HG03135 (cell line): ENCODE results near the gene PSAP.
"Not testable (repeated sequence)": the region's sequence is repeated elsewhere in the genome, so short reads cannot be mapped to it uniquely, and the experiment has no call there.

ENCODE experiments used
- ATAC-seq: cut with Tn5 transposase; IDR thresholded peaks from one replicate; pipeline ENCODE4 v1.9.1; 2021; ENCODE audit warnings: mild to moderate bottlenecking, moderate library complexity; ENCODE audit not compliant: unreplicated experiment

Gene PSAP

GRCh38 chr10:71874680-71875354 lies 23.8 kb upstream of the PSAP start:
- ATAC-seq: not testable (repeated sequence)

- peak; percentile 87 for ATAC-seq
Measured at GRCh38 chr10:71873582-71874211, 22.6 kb upstream of the PSAP start.

DNA sequence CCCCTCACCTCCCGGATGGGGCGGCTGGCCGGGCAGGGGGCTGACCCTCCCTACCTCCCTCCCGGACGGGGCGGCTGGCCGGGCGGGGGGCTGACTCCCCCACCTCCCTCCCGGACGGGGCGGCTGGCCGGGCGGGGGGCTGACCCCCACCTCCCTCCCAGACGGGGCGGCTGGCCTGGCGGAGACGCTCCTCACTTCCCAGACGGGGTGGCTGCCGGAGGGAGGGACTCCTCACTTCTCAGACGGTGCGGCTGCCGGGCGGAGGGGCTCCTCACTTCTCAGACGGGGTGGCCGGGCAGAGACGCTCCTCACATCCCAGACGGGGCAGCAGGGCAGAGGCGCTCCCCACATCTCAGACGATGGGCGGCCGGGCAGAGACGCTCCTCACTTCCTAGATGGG lies 18.6 kb upstream of the PSAP start:
- not testable (repeated sequence) for ATAC-seq

GRCh38 chr10:71868192-71868697 lies 17.2 kb upstream of the PSAP start:
- ATAC-seq: no peak

DNA sequence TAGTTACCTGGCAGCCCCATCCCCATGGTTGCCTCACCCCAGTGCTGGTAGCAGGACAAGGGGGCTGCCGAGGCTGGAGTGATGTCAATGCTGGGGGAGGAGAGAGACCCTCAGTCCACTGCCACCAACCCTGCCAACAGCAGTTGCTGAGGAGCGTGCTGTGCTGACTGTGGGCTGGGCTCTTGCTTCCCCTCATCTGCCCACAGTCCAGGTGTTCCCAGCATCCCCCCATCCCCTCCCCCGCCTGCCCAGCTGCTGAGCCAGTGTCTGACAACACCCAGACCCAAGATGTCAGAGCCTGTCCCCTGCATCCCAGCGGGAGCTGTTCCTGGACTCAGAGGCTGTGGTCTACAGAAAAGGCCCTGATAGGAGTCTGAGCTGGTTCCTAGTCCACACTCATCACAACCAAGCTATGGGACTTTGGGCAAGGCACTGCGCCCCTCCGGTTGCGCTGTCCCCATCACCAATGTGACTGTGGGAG lies 14.6 kb upstream of the PSAP start:
- no peak for ATAC-seq

GRCh38 chr10:71864911-71865361 lies 13.9 kb upstream of the PSAP start:
- ATAC-seq: no peak

DNA sequence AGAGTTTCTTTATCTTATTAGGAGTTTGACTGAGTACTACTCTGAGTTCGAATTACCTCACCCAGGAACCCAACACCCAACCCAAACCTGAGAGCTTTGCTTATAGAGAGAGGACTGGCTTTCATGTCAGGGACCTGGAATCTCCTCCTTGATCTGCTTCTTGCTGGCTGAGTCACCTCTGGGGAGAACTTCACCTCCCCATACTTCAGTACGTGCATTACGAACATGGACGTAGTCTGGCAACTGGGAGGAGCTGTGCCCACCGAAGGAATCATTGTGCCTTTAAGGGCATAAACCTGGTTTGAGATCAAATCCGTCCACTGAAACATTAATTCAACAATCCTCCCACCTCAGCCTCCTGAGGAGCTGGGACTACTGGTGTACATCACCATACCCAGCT lies 12.2 kb upstream of the PSAP start:
- ATAC-seq: no peak

DNA sequence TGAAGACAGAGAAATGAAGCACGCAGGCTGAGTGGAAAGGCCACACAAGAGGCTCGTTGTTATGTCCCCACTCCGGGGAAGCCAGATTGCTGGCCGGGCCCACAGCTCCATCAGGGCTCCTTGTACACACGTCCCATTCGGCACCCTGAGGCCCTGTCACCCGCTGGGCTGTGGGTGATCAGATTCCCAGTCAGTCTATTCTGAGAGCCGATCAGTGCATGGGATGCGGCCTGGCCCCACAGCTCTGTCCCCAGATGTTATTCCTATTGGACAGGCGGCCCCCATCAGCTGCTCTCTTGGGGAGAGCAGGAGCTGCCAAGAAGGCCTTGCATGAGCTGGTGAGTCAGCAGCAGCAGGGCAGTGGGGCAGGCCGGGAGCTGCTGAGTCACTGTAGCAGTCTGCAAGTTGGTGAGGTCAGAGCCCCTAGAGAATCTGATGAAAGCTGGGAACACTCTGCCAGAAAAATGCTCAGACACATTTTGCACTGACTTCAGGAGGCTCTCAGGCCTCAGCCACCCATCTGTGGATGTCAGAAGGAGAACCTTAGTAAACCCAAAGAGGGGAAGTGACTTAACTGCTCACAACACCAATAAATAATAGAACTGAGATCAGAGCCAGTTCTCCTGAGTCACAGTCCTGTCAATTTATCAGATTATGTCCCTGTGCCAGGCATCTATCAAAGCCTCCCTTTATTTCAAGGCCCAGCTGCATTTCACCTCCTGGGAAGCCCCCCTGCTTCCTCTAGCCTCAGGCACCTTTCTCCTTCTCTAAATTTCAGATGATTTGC lies 9.4 kb upstream of the PSAP start:
- ATAC-seq: no peak

- no peak for ATAC-seq
Measured at GRCh38 chr10:71857934-71858890, 7.2 kb upstream of the PSAP start.

DNA sequence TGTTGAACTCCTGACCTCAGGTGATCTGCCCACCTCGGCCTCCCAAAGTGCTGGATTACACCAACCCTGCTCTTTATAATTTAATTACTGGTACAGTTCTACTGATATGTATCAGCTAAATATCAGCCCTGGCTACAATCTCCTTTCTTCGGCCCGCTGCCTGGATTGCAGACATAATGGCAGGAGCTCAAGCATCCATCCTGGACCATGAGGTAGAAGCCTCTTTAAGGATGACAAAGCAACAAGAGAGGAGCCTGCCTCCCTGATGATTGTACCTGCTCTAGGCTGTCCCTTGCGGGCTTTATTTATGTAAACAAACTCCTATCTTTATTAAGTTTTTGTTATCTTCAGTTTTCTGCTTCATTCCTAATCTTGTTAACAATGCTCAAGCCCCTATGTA lies 5.6 kb upstream of the PSAP start:
- no peak for ATAC-seq

DNA sequence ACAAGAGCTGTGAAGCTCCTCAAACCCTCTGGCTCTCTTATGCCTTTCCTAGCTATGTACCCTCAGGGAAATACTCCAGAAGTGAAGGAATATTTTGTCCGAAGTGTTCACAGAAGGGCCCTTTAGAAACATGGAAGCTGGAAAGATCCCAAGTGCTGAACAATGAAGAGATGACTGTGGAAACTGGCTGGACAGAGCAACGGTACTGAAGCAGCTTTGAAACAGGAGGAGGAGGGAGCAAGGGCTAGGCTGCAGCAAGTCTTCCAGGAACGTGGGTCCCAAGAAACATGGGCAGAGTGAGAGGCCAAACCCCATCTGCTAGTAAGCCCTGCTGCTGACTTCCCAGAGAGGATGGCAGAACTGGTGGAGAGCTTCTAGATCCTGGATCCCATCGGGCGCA lies 3.0 kb upstream of the PSAP start:
- ATAC-seq: no peak

GRCh38 chr10:71852355-71852937 lies 1.4 kb upstream of the PSAP start:
- ATAC-seq: no peak

DNA sequence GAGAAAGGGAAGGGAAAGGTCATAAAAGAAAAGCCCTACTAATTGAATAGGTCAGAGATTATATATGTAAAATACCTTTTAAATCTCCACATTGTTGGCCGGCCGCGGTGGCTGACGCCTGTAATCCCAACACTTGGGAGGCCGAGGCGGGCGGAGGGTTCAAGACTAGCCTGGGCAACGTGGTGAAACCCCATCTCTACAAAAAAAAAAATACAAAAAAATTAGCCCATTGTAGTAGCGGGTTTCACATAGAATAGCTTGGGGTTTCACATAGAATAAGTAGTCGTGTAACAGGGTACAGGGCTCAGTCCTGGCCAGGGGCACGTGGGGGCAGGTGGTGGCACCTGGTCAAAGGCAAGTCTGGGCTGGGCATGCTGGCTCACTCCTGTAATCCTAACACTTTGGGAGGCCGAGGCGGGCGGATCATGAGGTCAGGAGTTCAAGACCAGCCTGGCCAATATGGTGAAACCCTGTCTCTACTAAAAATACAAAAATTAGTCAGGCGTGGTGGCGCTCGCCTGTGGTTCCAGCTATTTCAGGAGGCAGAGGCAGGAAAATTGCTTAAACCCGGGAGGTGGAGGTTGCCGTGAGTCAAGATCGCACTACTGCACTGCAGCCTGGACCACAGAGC lies 529 bp upstream of the PSAP start:
- peak; percentile 11 for ATAC-seq

- ATAC-seq: no peak
Measured at GRCh38 chr10:71850021-71850742, 869 bp downstream of the PSAP start.

DNA sequence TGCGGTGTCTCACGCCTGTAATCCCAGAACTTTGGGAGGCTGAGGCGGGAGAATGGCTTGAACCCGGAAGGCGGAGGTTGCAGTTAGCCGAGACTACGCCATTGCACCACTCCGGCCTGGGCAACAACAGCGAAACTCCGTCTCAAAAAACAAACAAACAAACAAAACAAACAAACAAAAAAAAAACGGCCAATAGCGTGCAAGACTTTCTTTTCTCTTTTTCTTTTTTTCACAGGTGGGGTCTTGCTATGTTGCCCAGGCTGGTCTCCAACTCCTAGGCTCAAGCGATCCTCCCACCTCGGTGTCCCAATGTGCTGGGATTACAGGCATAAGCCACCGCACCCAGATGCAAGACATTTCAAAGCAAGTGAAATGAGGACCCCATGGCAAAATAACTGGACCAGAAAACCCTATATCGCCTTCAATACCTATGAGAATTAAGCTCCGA lies 1.6 kb downstream of the PSAP start:
- no peak for ATAC-seq

DNA sequence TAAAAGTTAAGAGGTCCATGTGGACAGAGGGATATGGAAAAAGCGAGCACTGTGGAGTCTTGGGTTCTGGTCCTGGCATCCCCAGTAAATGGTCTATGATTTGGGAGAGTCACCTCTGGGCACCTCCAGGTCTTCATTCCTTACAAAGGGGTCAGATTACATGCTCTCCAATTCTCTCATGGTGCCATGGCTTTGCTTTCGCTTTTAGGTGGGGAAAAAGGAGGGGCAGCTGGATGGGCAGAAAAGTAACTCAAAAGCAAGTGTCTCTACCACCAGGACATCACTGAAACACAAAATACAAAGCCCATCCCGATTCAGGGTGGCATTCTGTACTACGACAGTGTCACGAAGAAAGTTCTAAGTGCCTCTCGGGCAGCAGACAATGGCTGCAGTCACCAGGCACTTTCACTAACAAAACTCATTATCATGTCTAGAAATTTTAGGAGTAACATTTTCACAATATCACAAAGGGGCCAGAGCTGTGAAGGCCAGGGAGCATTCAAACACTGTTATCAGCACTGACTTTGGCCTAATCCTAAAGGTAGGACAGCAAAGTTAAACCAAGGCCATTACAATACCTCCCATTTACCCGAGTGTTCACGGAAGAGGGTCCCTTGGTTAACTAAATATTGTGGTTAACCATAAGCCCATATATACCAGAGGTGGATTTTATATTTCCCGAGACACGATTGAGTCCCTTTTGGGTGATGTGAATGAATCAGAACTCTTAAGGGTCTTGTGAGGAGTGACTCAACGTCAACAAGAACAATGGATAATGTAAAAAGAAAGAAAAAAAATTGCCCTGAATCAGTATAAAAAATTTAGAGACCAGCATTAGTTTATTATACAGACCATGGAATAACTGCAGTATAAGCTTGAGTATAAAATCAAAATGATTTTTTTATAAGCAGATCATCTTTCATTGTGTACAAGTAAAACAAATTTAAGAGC lies 2.5 kb downstream of the PSAP start:
- ATAC-seq: no peak

DNA sequence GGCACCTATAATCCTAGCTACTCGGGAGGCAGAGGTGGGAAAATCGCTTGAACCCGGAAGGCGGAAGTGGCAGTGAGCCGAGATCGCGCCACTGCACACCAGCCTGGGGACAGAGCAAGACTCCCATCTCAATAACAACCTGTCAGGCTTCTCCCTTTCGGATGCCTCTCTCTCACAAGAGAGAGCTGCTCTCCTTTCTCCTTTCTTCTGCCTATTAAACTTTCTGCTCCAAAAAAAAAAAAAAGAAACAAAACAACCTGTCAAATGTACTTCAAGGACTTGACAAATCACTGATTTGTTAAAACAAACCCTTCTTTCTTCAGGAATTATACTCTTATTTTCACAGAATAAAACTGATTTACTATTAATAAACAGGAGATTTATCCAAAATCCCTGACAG lies 3.6 kb downstream of the PSAP start:
- ATAC-seq: no peak

- no peak for ATAC-seq
Measured at GRCh38 chr10:71846816-71847215, 4.2 kb downstream of the PSAP start.
